Ascending aorta (tissue), 2 donors: Measurements from ENCODE around the gene BDNF. TPM values are rescaled to one million over a fixed set of nuclear protein-coding genes. Genes with fewer than 3 reads are reported as not detected.

Experiments used
- DNase-seq, 2 donors: peaks; one replicate each; pipeline ENCODE4 v3.0.0-alpha.2; 2019; ENCODE audit warnings: low spot score in 2 of 2
- H3K27ac ChIP-seq, 2 donors: fragments of 200-600 bp; sonication (generic); one replicate each; pipeline ENCODE4 v1.5.1; 2016 to 2017; ENCODE audit warnings: mild to moderate bottlenecking in 1 of 2
- H3K27me3 ChIP-seq: fragments of 200-600 bp; sonication (generic); one replicate; pipeline ENCODE4 v1.5.1; 2017
- H3K36me3 ChIP-seq, 2 donors: fragments of 200-600 bp; sonication (generic); one replicate each; pipeline ENCODE4 v1.5.1; 2016
- H3K4me1 ChIP-seq, 2 donors: fragments of 200-600 bp; sonication (generic); one replicate each; pipeline ENCODE4 v1.5.1; 2016 to 2017; ENCODE audit warnings: mild to moderate bottlenecking in 1 of 2
- H3K4me3 ChIP-seq, 2 donors: fragments of 200-600 bp; sonication (generic); one replicate each; pipeline ENCODE4 v1.5.1; 2016 to 2017; ENCODE audit warnings: mild to moderate bottlenecking in 1 of 2
- H3K9me3 ChIP-seq, 2 donors: fragments of 200-600 bp; sonication (generic); one replicate each; pipeline ENCODE4 v1.5.1; 2016
- intact Hi-C: fragments of 100-400 bp; cut with DNase I; formaldehyde crosslinking; loops from one replicate; pipeline ENCODE4 v1.15.1; 2023
- total RNA-seq: library from RNA; depleted of rRNA; stranded (reverse); fragments of >200 nt; gene quantifications from one replicate; pipeline ENCODE4 v1.1.0, GENCODE V29; 2016
- TF ChIP-seq, protein P1 (sequence below), 3 experiments: fragments of 200-600 bp in 2 of 3; fragments of 450-650 bp in 1 of 3; sonication (generic) in 2 of 3; IDR thresholded peaks; one replicate each; pipeline ENCODE4 v1.5.1; 2016 to 2019; ENCODE audit warnings: antibody characterized with exemption in 3 of 3, mild to moderate bottlenecking in 1 of 3, moderate library complexity in 1 of 3

Gene BDNF
- total RNA-seq, 1 donor from 2014 or later: 4.7 TPM

DNA sequence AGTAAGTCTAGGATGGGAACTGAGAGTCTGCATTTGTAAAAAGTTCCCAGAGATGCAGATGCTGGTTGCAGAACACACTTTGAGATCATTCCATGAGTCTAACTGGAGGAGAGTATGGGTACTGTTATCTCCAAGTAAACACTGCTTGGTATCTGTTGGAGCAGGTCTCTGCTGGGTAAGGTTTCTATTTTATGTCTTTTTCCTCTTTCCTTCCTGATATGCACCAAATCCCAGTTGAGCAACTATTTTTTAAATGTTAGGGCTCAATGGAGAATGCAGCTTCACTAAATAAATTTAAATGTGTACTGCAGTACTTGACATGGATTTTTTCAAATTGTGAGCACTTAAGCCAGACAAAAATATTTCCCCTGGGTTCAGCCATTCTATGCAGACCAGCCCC lies 48.5 kb downstream of the BDNF start:
- H3K27me3 ChIP-seq: no peaks in the 10 kb centered on the region
- no peak overlapping the region for H3K27ac ChIP-seq
- H3K9me3 ChIP-seq: no peaks in the 10 kb centered on the region
- H3K4me3 ChIP-seq: no peak overlapping the region
- intact Hi-C loops: no loop called here
- no peaks in the 10 kb centered on the region for H3K36me3 ChIP-seq
- H3K4me1 ChIP-seq: no peaks in the 10 kb centered on the region
- no peak for DNase-seq
- TF ChIP-seq, protein P1, sequence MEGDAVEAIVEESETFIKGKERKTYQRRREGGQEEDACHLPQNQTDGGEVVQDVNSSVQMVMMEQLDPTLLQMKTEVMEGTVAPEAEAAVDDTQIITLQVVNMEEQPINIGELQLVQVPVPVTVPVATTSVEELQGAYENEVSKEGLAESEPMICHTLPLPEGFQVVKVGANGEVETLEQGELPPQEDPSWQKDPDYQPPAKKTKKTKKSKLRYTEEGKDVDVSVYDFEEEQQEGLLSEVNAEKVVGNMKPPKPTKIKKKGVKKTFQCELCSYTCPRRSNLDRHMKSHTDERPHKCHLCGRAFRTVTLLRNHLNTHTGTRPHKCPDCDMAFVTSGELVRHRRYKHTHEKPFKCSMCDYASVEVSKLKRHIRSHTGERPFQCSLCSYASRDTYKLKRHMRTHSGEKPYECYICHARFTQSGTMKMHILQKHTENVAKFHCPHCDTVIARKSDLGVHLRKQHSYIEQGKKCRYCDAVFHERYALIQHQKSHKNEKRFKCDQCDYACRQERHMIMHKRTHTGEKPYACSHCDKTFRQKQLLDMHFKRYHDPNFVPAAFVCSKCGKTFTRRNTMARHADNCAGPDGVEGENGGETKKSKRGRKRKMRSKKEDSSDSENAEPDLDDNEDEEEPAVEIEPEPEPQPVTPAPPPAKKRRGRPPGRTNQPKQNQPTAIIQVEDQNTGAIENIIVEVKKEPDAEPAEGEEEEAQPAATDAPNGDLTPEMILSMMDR (IDR thresholded peaks at IDR 0.05): no peak

DNA sequence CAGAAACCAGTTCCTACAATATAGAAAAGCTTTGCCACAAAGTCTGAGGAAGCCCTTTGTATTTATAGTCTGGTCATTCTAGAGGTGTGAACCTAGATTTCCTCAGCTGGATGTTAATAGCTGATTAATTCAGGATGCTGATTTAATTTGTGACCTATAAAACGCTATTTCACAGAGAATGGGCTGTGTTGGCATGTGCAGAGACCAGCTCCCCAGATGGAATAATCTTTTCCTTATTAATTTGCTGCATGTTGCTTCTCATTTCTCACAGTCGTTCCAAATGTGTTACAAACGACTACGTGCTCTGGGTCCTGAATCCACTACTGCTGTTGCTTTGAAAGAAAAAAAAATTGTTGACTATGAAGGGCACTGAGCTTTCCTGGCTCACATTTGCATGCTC lies 49.3 kb downstream of the BDNF start:
- H3K4me1 ChIP-seq: no peaks in the 10 kb centered on the region
- intact Hi-C loops: no loop called here
- no peaks in the 10 kb centered on the region for H3K27me3 ChIP-seq
- no peaks in the 10 kb centered on the region for H3K36me3 ChIP-seq
- DNase-seq: no peak
- no peak overlapping the region for H3K4me3 ChIP-seq
- H3K9me3 ChIP-seq: no peaks in the 10 kb centered on the region
- TF ChIP-seq, protein P1 (IDR thresholded peaks at IDR 0.05): no peak
- H3K27ac ChIP-seq: no peak overlapping the region

DNA sequence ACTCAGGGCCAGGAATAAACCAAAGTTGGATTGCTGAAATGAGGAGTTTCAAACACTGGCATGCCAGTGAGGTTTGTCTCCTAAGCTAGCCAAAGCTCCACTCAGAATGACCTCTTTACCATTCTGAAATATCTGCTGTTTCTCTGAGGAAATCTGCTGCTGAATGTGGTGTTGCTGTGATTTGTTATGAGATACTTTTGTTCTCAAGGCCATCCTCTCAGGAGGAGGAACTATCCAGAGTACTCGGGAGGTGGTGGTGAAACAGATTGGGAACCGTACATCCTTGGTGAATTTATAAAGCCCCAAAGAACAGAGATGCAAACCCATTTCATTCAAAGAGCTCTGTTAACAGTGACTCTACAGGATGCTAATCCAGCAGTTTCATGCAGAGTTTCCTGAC lies 50.5 kb downstream of the BDNF start:
- H3K36me3 ChIP-seq: no peaks in the 10 kb centered on the region
- TF ChIP-seq, protein P1 (IDR thresholded peaks at IDR 0.05): no peak
- no peaks in the 10 kb centered on the region for H3K4me1 ChIP-seq
- intact Hi-C loops: no loop called here
- H3K9me3 ChIP-seq: no peaks in the 10 kb centered on the region
- no peaks in the 10 kb centered on the region for H3K27me3 ChIP-seq
- DNase-seq: no peak
- no peak overlapping the region for H3K4me3 ChIP-seq
- no peak overlapping the region for H3K27ac ChIP-seq

DNA sequence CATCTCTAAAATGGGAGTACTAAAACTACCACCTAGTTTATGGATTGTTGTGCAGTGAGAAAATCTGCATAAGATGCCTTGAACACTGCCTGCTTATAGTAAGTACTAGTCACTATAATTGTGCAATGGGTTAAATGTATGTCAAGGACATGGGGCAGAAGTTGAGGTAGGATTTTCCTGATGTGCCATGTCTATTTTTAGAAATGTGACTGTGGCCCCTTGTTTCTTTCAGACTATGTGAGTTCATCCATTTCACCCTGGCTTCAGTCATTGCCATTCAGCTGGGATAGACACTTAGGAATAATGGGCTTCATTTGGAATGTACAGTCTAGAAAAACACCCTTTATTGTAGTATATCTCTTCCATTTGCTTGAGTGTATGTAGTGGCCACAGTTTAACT lies 51.4 kb downstream of the BDNF start:
- TF ChIP-seq, protein P1 (IDR thresholded peaks at IDR 0.05): no peak
- Histone ChIP-seq H3K4me3 (no peak overlapping the region), H3K4me1 (no peaks in the 10 kb centered on the region), H3K36me3 (no peaks in the 10 kb centered on the region), H3K9me3 (no peaks in the 10 kb centered on the region), H3K27me3 (no peaks in the 10 kb centered on the region), H3K27ac (no peak overlapping the region)
- DNase-seq: no peak
- intact Hi-C loops: no loop called here

DNA sequence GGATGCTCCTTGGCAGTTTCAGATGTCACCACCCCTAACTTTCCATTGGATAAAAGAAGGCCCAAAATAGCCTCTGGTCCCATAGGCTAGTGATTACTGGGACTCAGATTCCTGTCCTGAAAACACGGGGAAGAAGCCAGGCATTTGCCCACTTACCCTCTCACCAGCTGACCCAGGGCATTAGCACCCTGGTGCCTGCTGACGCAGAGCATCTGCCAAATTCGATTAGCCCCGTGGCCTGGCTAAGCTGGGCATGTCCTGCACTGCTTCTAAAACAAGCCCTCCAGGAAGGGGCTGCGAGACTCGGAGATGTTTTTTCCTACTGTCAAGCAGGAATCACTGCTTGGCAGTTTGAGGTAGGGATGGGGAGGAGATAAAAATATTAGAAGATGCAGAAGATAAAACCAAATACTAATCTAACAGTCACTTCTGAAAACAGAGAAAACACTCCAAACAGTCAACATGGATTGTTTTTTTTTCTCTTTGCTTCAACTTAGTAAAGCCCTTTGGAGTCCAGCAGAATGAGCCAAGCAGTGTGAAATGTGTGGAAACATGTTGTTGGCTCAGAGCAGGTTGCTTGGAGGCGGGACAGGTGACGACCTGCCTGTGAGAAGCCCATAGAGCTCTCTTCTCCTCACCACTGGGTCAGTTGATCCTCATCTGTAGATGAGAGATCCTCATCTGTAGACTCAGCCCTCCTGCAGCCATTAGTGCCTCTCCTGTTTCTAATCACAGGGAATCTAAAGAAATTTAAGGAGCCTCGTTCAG lies 54.0 kb downstream of the BDNF start:
- Histone ChIP-seq H3K36me3 (no peaks in the 10 kb centered on the region), H3K4me3 (no peak overlapping the region)

More for the DNA sequence above, 54.0 kb downstream of the BDNF start:
- DNase-seq: no peak
- TF ChIP-seq, protein P1 (IDR thresholded peaks at IDR 0.05): no peak
- Histone ChIP-seq H3K4me1 (no peaks in the 10 kb centered on the region), H3K27ac (no peak overlapping the region), H3K27me3 (no peaks in the 10 kb centered on the region), H3K9me3 (no peaks in the 10 kb centered on the region)
- intact Hi-C loops: no loop called here
